ENCODE measurements around the gene PRKAA1. TPM values are rescaled to one million over a fixed set of nuclear protein-coding genes. Genes with fewer than 3 reads are reported as not detected.

PRKAA1 gene
- total and polyA plus RNA-seq, 2 of the 13 experiments (the other 11 are each of a cell fraction or from before 2014, with no cell fraction given) = 36.6 to 58.0 TPM

DNA sequence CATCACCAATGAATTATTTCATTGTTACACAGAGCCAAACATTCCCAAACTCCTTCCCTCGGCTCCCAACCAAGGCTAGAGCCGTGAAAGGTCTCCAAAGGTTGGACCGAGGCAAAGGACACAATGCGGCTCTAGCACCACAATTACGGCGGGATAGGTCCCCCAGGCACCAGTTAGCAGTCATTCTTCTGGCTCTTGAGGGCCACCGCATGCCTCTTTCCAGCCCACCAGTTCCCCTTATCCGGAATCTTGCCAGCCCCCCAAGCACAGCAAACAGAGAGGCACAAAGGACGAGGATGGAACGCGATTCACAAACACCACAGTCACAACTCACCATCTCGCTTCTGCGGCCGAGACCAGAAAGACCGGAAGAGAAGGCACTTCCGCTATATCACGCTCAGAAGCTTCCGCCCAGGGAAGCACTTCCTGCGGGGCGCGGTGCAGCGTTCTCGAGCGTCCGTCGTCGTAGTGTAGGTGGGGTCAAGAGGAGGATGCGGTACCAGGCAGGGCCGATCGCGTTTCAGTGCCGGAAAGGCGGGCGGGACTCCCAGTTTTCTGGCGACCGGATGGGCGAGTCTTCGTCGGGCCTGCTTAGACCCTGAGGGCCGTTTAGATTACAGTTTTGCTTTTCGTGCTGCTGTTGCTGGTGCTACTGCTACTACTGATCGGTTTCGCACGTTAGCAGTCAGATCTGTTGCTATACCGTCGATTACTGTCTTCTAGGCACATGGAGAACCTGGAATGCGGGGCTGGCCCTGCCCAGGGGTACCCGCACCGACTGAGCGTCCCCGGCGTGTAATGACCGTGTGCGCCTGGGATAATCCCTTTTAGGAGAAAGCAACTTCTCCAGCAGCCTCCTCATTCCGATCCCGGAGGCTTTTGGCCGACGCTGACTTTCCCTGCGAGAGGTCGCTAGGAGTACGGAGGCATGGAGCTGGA, 36.9 kb upstream of the PRKAA1 start, which contains the start of gene RPL37 (continued):
- TF ChIP-seq, protein P1, sequence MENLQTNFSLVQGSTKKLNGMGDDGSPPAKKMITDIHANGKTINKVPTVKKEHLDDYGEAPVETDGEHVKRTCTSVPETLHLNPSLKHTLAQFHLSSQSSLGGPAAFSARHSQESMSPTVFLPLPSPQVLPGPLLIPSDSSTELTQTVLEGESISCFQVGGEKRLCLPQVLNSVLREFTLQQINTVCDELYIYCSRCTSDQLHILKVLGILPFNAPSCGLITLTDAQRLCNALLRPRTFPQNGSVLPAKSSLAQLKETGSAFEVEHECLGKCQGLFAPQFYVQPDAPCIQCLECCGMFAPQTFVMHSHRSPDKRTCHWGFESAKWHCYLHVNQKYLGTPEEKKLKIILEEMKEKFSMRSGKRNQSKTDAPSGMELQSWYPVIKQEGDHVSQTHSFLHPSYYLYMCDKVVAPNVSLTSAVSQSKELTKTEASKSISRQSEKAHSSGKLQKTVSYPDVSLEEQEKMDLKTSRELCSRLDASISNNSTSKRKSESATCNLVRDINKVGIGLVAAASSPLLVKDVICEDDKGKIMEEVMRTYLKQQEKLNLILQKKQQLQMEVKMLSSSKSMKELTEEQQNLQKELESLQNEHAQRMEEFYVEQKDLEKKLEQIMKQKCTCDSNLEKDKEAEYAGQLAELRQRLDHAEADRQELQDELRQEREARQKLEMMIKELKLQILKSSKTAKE (CRISPR knock-in tag; IDR thresholded peaks at IDR 0.05; ENCODE audit: borderline replicate concordance) = peak; percentile 83
- TF ChIP-seq ZNF431 (CRISPR knock-in tag; IDR thresholded peaks at IDR 0.05; ENCODE audit: borderline replicate concordance, low read depth) (peak; percentile 93), ZFX (CRISPR knock-in tag; IDR thresholded peaks at IDR 0.05; ENCODE audit: low read depth) (peak; percentile 99), FOXK1 (CRISPR knock-in tag; IDR thresholded peaks at IDR 0.05; ENCODE audit: borderline replicate concordance, low read depth) (peak; percentile 94), ZNF772 (CRISPR knock-in tag; IDR thresholded peaks at IDR 0.05) (peak; percentile 94), POGK (CRISPR knock-in tag; conservative IDR thresholded peaks at IDR 0.05) (peak; percentile 86), SIX4 (CRISPR knock-in tag; IDR thresholded peaks at IDR 0.05) (peak; percentile 84), MAFF (IDR thresholded peaks at IDR 0.05; ENCODE audit: low read depth, low read length) (no peak), CTCF (CRISPR knock-in tag; IDR thresholded peaks at IDR 0.05) (peak; percentile 48), PAWR (CRISPR knock-in tag; IDR thresholded peaks at IDR 0.05; ENCODE audit: borderline replicate concordance) (no peak), ZNF484 (CRISPR knock-in tag; IDR thresholded peaks at IDR 0.05; ENCODE audit: borderline replicate concordance, low read depth) (0 out of 2 replicates have a peak, but pooled peaks have one; percentile 20), ZNF235 (CRISPR knock-in tag; IDR thresholded peaks at IDR 0.05; ENCODE audit: borderline replicate concordance) (peak; percentile 81; the same call in 1 of the 2 replicates), ZNF274 (CRISPR knock-in tag; IDR thresholded peaks at IDR 0.05) (peak; percentile 90; the same call in 1 of the 2 replicates), NR2F2 (IDR thresholded peaks at IDR 0.05; ENCODE audit: borderline replicate concordance, low read depth) (peak; percentile 75; the same call in 1 of the 2 replicates), KDM2A (CRISPR knock-in tag; IDR thresholded peaks at IDR 0.05; ENCODE audit: borderline replicate concordance, low read depth) (peak; percentile 98)
- TF ChIP-seq, protein P2, sequence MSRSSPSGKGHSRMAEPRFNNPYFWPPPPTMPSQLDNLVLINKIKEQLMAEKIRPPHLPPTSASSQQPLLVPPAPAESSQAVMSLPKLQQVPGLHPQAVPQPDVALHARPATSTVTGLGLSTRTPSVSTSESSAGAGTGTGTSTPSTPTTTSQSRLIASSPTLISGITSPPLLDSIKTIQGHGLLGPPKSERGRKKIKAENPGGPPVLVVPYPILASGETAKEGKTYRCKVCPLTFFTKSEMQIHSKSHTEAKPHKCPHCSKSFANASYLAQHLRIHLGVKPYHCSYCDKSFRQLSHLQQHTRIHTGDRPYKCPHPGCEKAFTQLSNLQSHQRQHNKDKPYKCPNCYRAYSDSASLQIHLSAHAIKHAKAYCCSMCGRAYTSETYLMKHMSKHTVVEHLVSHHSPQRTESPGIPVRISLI (CRISPR knock-in tag; IDR thresholded peaks at IDR 0.05; ENCODE audit: borderline replicate concordance) = peak; percentile 42

Measured in HepG2 (cell line).